HepG2 (cell line): Measurements from ENCODE around the gene KLHL30. TPM values are rescaled to one million over a fixed set of nuclear protein-coding genes. Genes with fewer than 3 reads are reported as not detected.

Source experiments
- ATAC-seq: fragments of 200-7000 bp; cut with Tn5 transposase; 3 replicates; pipeline ENCODE4 v1.9.1; 2020; ENCODE audit warnings: mild to moderate bottlenecking, moderate library complexity
- BruUV-seq: library from RNA; stranded (reverse); fragments of 400-500 nt; replicated peaks from 2 replicates; lab custom pipeline; 2021; lab: Mats Ljungman, UMichigan
- CTCF ChIA-PET: fragments of 300-600 bp; formaldehyde crosslinking; extraction: SDS; loops from one replicate; lab custom pipeline; 2021; ENCODE audit warnings: low total read pairs, inconsistent platforms, low intra/inter-chr PET ratio; lab: Yijun Ruan, JAX
- POLR2A ChIA-PET: fragments of 350-600 bp; sonication (Branson Sonifier 250); formaldehyde crosslinking; loops from one replicate; lab custom pipeline; 2020; ENCODE audit warnings: antibody characterized with exemption, inconsistent platforms; lab: Yijun Ruan, JAX
- DNase-seq: peaks from one replicate; pipeline ENCODE4 v3.0.0-alpha.2; 2015; ENCODE audit warnings: low spot score
- FAIRE-seq: peaks from 3 replicates; lab custom pipeline; 2011; peaks lifted over from hg19 to GRCh38; lab: Jason Lieb, UNC
- H2AFZ ChIP-seq: one replicate; pipeline ENCODE4 v1.6.1; 2011; ENCODE audit warnings: low read length, inconsistent platforms
- H3K27ac ChIP-seq: fragments of 300-600 bp; 3 replicates; pipeline ENCODE4 v1.8.0; 2011; ENCODE audit warnings: mixed run types, mild to moderate bottlenecking, mixed read lengths, low read length, inconsistent platforms; ENCODE audit not compliant: insufficient read depth; ENCODE audit errors: extremely low read length
- H3K27me3 ChIP-seq, 2 experiments: fragments of 200-600 bp in 1 of 2; 2 replicates in 1 of 2; 3 replicates in 1 of 2; pipeline versions ENCODE4 v1.6.0 to v1.8.0; 2011; ENCODE audit warnings: low read length in 2 of 2, mild to moderate bottlenecking in 2 of 2, moderate library complexity in 2 of 2, inconsistent platforms in 1 of 2; ENCODE audit not compliant: insufficient read depth in 2 of 2, control insufficient read depth in 1 of 2
- H3K36me3 ChIP-seq, 2 experiments: fragments of 200-600 bp in 1 of 2; replicated peaks in 1 of 2; 2 replicates in 1 of 2; 3 replicates in 1 of 2; pipeline versions ENCODE4 v1.5.1 to v1.8.0; 2011; ENCODE audit warnings: low read length in 2 of 2, inconsistent platforms in 1 of 2; ENCODE audit not compliant: insufficient read depth in 2 of 2, control insufficient read depth in 1 of 2
- H3K4me1 ChIP-seq: 2 replicates; pipeline ENCODE4 v1.5.1; 2012; ENCODE audit warnings: low read length, inconsistent platforms; ENCODE audit not compliant: insufficient read depth
- H3K4me2 ChIP-seq: 2 replicates; pipeline ENCODE4 v1.6.0; 2011; ENCODE audit warnings: low read depth, low read length, inconsistent platforms
- H3K4me3 ChIP-seq, 3 experiments: fragments of 200-600 bp in 1 of 3; sonication (generic), shearing (Covaris generic) in 1 of 3; replicated peaks in 1 of 3; 2 replicates each; pipeline ENCODE4 v1.5.1; 2011 to 2016; ENCODE audit warnings: low read length in 3 of 3, inconsistent platforms in 2 of 3, low read depth in 2 of 3, mild to moderate bottlenecking in 2 of 3, control low read depth in 1 of 3, mixed read lengths in 1 of 3; ENCODE audit not compliant: insufficient read depth in 1 of 3
- H3K79me2 ChIP-seq: one replicate; pipeline ENCODE4 v1.6.1; 2011; ENCODE audit warnings: low read length, inconsistent platforms; ENCODE audit not compliant: insufficient read depth
- H3K9ac ChIP-seq: 2 replicates; pipeline ENCODE4 v1.6.0; 2011; ENCODE audit warnings: mild to moderate bottlenecking, low read depth, low read length, inconsistent platforms; ENCODE audit not compliant: insufficient read depth
- H3K9me3 ChIP-seq: 2 replicates; pipeline ENCODE4 v1.5.1; 2012; ENCODE audit warnings: mild to moderate bottlenecking, low read length
- H4K20me1 ChIP-seq: 2 replicates; pipeline ENCODE4 v1.6.0; 2011; ENCODE audit warnings: inconsistent platforms, mild to moderate bottlenecking, low read length, moderate library complexity; ENCODE audit not compliant: insufficient read depth
- DMTF1 ChIP-seq: sonication (generic); formaldehyde crosslinking; IDR thresholded peaks from 2 replicates; pipeline ENCODE4 v1.4.0; 2020; ENCODE audit warnings: mild to moderate bottlenecking, missing genetic modification reagents
- ERF ChIP-seq: IDR thresholded peaks from 2 replicates; pipeline ENCODE4 v1.6.1; 2018; ENCODE audit warnings: missing biosample characterization, missing genetic modification reagents
- PCBP2 ChIP-seq: fragments of 200-400 bp; formaldehyde crosslinking; optimal IDR thresholded peaks from 2 replicates; pipeline ENCODE3; 2018; ENCODE audit warnings: low read length, low read depth; ENCODE audit not compliant: poor library complexity, severe bottlenecking
- PHF21A ChIP-seq: sonication (generic); formaldehyde crosslinking; IDR thresholded peaks from 2 replicates; pipeline ENCODE4 v1.5.0; 2020; ENCODE audit warnings: mild to moderate bottlenecking, missing genetic modification reagents
- PHF5A ChIP-seq: IDR thresholded peaks from one replicate; pipeline ENCODE4 v1.6.1; 2018; ENCODE audit warnings: low read depth, missing genetic modification reagents; ENCODE audit not compliant: unreplicated experiment
- PRDM15 ChIP-seq: sonication (generic); formaldehyde crosslinking; IDR thresholded peaks from 2 replicates; pipeline ENCODE4 v1.4.0; 2020; ENCODE audit warnings: missing genetic modification reagents
- SMYD3 ChIP-seq: sonication (generic); formaldehyde crosslinking; IDR thresholded peaks from 2 replicates; pipeline ENCODE4 v1.8.1; 2023; ENCODE audit warnings: mild to moderate bottlenecking, missing genetic modification reagents
- TBP ChIP-seq: sonication (generic); formaldehyde crosslinking; IDR thresholded peaks from 2 replicates; pipeline ENCODE4 v1.5.0; 2020; ENCODE audit warnings: missing genetic modification reagents
- ZFP91 ChIP-seq: sonication (generic); formaldehyde crosslinking; IDR thresholded peaks from 2 replicates; pipeline ENCODE4 v1.9.0; 2022; ENCODE audit warnings: missing genetic modification reagents, mild to moderate bottlenecking, borderline replicate concordance
- ZFX ChIP-seq: sonication (generic); formaldehyde crosslinking; IDR thresholded peaks from 2 replicates; pipeline ENCODE4 v1.4.0; 2020; ENCODE audit warnings: mild to moderate bottlenecking, low read depth, missing genetic modification reagents, moderate library complexity
- WGBS: methylation state at CpG from one replicate; pipeline ENCODE4 v1.1.6; 2017; ENCODE audit warnings: low lambda C conversion rate; 5-methylcytosine and 5-hydroxymethylcytosine counted together
- in situ Hi-C: cut with HindIII; loops from 2 replicates; pipeline ENCODE4 v1.10.0; 2017; ENCODE audit warnings: low pct_unique_long_range_greater_than_20kb; ENCODE audit not compliant: extremely low pct_ligation_motif_present
- intact Hi-C: fragments of 100-400 bp; cut with micrococcal nuclease; formaldehyde crosslinking; loops from one replicate; pipeline ENCODE4 v1.10.0; 2022; ENCODE audit not compliant: unreplicated experiment
- polyA plus RNA-seq, 8 experiments: library from polyadenylated mRNA; depleted of rRNA in 3 of 8; stranded (reverse) in 7 of 8; unstranded in 1 of 8; fragments of >200 nt; fragmentation: Illumina TruSeq in 4 of 8; extraction: Trizol in 4 of 8; gene quantifications; 2 replicates each; pipeline versions ENCODE4 v1.2.1 to v1.2.3, GENCODE V29; 2011 to 2016; ENCODE audit warnings: low read depth in 4 of 8, missing spikeins in 1 of 8, mixed read lengths in 1 of 8; ENCODE audit not compliant: insufficient read depth in 1 of 8
- total RNA-seq, 5 experiments: library from RNA; depleted of rRNA; stranded (reverse); fragments of >200 nt; fragmentation: Illumina TruSeq; extraction: Trizol; gene quantifications; 2 replicates each; pipeline ENCODE4 v1.2.3, GENCODE V29; 2016; ENCODE audit warnings: low read depth in 1 of 5

Gene KLHL30
- total and polyA plus RNA-seq, 2 of the 13 experiments (the other 11 are each of a cell fraction or from before 2014, with no cell fraction given), result 0.05 TPM; not detected in 1

GRCh38 chr2:238117199-238118154 lies 21.0 kb upstream of the KLHL30 start:
- no peak for FAIRE-seq
- ChIA-PET POLR2A (no interaction called here), CTCF (no interaction called here)
- Histone ChIP-seq H3K27ac (no peak overlapping the region), H3K79me2 (no peaks in the 10 kb centered on the region), H3K9me3 (no peaks in the 10 kb centered on the region), H3K9ac (no peak overlapping the region), H2AFZ (no peak overlapping the region), H3K4me2 (no peak overlapping the region), H3K36me3 (no peaks in the 10 kb centered on the region), H4K20me1 (no peaks in the 10 kb centered on the region), H3K4me3 (no peak overlapping the region), H3K27me3 (peaks cover 0 to 49% of the 10 kb centered on the region in 2 experiments; a peak in 3 of 5 replicates), H3K4me1 (0 out of 2 replicates have a peak, but pooled peaks cover 11% of the 10 kb centered on the region)
- DNase-seq, result no peak
- intact Hi-C loops (no loop called here), in situ Hi-C loops (no loop called here)
- WGBS, result 21% methylated on average over 8 of the region's 11 CpGs
- ATAC-seq, result peak; percentile 33
- no TSS peak for BruUV-seq
- TF ChIP-seq PHF5A (no peak), PCBP2 (peak; percentile 67), TBP (CRISPR knock-in tag) (no peak), PRDM15 (no peak), SMYD3 (CRISPR knock-in tag) (no peak), DMTF1 (CRISPR knock-in tag) (no peak), ERF (CRISPR knock-in tag) (no peak), ZFP91 (CRISPR knock-in tag) (no peak), ZFX (CRISPR knock-in tag) (peak; percentile 20; the same call in 1 of the 2 replicates), PHF21A (no peak)
